Measurements from ENCODE around the gene PTGES3L.
"Not testable (repeated sequence)": the region's sequence is repeated elsewhere in the genome, so short reads cannot be mapped to it uniquely, and the experiment has no call there.

PTGES3L gene

DNA sequence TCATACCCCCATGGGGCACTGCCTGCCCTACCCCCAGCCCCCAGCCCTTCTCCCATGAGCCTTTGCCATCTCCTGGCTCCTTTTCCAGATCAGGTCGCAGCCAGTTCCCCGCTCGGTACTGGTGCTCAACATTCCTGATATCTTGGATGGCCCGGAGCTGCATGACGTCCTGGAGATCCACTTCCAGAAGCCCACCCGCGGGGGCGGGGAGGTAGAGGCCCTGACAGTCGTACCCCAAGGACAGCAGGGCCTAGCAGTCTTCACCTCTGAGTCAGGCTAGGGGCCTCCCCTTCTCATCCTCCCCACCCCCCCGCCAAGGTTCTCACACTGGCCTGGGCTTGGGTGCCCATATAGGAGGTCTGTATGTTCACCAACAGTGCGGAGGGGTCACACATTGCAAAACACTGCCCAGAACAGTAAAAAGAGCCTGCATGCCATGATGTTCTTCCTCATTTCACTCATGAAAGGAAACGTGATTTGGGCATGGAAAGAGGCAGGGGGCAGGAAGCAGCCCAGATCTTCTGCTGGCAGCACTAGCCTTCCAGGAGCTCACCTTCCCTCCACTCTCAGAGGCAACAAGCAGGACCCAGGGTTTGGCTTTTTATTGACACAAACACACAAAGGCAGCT is 34.3 kb upstream of the PTGES3L start:
- DNase-seq, result no peak

DNA sequence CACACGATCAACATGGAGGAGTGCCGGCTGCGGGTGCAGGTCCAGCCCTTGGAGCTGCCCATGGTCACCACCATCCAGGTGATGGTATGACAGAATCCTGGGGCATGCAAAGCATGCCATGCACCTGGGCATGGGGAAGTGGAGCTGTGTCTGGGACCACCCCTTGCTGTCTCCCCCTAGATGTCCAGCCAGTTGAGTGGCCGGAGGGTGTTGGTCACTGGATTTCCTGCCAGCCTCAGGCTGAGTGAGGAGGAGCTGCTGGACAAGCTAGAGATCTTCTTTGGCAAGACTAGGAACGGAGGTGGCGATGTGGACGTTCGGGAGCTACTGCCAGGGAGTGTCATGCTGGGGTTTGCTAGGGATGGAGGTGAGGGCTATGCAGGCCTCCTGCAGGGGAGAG is 33.4 kb upstream of the PTGES3L start:
- DNase-seq, result no peak

DNA sequence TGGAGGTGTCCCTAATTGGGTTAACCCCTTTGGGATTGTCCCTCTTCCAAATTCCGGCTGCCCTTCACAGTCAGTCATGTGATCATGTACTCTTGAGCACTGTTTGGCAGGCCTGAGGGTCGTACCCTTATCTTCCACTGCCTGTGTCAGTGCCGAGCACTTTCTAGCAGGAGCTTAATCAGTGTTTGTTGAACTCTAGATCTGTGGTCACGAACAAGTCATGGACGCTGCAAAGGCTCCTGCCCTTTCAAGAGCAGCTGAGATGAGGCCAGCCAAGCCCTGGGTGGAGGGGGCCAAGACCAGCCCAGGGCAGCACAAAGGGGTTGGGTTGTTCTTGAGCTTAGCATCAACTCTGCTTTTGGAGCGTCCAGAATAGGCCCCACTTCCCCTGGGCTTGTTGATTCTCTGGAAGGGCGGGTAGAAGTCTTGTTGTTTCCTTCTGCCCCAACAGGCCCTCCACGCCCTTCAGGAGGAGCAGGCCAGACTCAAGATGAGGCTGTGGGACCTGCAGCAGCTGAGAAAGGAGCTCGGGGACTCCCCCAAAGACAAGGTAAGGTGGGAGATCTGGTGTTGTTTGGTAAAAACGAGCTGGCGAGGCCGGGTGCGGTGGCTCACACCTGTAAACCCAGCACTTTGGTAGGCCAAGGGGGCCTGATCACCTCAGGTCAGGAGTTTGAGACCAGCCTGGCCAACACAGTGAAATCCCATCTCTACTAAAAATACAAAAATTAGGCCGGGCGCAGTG is 32.0 kb upstream of the PTGES3L start:
- DNase-seq, result no peak

GRCh38 chr17:43010667-43011308 is 30.9 kb upstream of the PTGES3L start:
- DNase-seq, result no peak

GRCh38 chr17:43006639-43007551 is 27.0 kb upstream of the PTGES3L start, which contains the start of gene IFI35:
Gene IFI35, plus strand, starts transcription at chr17:43006784. Its CDS starts 164 bp downstream, at chr17:43006948.
- peak; percentile 47 to 86 for DNase-seq

DNA sequence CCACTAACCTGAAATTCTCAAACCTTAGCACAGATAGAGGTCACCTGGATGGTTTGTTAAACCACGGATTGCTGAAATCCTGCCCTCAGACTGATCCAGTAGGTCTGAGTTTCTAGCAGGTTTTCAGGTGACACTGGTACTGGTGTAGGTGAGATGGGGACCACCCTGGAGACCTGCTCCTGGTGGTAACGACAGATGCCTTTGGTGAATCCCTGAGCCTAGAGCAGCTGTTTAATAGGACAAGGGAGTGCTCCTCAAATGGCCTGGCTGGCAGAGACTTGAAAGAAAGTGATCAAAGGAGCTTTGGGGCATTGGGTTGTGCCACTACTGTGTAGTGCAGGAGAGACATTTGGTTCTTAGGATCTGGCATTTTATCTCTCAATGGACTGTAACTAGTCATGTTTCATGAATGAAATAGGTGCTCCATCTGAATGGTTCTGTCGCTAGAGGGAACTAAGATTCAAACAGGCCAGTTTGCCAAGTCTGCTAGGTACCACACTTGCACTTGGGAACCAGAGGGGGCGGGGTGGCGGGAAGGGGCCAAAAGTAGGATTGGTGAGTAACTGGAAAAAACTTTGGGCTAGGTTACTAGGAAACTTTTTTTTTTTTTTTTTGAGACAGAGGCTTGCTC is 23.8 kb upstream of the PTGES3L start:
- no peak for DNase-seq

DNA sequence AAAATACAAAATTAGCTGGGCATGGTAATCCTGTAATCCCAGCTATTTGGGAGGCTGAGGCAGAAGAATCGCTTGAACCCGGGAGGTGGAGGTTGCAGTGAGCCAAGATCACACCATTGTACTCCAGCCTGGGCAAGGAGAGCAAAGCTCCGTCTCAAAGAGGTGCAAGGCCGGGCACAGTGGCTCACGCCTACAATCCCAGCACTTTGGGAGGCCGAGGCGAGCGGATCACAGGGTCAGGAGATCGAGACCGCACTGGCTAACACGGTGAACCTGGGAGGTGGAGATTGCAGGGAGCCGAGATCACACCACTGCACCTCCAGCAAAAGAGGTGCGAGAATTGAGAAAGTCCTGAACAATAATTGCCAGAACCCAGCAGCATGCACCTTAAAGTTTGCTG is 21.0 kb upstream of the PTGES3L start:
- not testable (repeated sequence) for DNase-seq

DNA sequence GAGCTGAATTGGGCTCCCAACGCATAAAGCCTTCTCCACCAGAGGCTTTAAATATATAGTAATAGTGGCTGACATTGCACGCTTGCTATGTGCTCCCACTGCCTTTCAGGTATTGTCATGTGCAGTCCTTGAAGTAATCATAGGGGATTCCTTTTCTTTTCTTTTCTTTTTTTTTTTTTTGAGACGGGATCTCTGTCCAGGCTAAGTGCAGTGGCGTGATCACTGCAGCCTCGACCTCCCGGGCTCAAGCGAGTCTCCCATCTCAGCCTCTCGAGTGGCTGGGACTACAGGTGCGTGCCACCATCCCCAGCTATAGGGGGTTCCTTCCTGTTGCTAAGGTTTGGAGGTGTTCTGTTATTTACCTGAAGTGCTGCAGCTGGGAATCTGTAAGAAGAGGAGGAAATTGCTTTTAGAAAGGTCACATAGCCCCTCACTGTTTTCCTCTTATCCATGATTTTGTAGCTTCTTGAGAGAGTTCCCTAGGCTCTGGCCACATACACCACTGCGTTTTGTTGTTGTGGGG is 19.2 kb upstream of the PTGES3L start:
- no peak for DNase-seq

DNA sequence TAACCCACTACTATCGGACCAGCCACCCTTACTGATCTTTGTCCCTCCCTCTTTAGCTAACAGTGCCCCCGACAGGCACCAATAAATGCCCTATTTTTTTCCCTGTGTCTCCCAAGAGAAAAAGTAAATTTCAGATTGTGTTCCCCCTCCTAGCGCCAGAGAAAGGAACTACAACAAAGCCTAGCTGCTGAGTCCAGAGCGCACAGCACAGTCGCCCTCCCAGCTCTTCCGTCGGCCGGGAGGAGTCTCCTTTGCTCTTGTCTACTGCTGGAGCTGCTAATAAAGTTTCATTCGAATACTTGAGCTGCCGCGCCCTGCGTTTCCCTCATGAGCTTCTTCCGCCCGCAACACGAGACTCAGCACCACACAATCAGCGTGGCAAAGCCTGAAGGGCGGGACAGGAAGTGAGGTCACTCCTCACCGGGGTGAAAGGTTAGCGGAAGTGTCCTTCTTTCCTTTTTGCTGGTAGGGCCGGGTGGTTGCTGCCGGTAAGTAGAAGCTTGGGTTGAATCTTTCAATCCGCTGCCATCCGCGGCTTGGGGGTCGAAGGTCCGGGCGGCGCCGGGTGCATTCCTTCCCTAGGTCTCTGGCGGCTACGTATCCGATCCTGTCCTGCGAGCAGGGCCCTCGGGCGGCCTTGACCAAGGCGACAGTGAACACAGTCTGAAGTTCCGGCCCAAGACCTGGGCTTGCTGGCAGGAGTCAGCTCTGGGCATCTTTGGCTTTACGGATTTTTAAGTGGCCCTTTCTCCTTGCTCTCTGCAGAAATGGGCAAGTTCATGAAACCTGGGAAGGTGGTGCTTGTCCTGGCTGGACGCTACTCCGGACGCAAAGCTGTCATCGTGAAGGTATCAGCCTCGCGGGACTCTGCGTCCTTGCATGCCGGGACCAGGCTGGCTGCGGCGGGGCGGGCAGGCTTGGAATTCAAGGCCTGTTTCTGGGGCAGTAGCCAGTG is 18.4 kb upstream of the PTGES3L start, which contains the start of gene RPL27:
TSS of gene RPL27 (plus strand) at position 436 of the 955 bp plus-strand sequence. CDS start at position 768, 332 bp downstream.
- DNase-seq, result peak; percentile 88 to 99

DNA sequence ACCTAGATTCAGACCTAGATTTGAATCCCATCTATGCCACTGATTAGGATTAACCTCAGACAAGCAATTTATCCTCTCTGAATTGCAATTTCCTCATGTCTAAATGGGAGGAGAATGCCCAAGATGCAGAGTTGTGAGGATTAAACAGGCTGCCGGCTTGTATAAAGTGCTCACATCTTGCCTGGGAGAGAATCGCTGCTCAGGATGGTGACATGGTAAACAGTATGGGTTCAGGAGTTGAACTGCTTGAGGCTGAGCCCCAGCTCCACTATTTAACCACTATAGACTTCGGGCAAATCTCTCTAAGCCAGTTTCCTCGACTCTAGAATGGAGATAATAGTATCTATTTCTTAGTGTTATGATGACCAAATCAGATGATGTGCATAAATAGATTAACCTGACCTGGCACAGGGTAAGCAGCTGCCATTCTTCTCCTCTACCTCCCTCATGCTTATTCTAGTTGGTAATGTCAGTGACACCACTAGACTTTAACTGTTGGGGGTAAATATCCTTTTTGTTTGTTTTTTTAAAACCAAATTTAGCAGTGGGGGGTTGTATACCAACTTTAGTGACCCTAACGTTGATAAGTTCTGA is 17.6 kb upstream of the PTGES3L start:
- DNase-seq, result no peak

DNA sequence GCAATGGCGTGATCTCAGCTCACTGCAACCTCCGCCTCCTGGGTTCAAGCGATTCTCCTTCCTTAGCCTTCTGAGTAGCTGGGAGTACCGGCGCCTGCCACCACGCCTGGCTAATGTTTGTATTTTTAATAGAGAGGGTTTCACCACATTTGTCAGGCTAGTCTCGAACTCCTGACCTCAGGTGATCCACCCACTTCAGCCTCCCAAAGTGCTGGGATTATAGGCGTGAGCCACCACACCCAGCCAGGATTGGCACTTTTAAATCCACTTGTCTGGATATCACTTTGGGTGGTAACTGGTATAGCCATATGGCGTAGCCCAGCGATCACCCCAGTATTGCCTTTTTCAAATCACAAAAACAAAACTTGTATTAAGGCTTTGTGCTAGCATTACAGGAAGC is 14.0 kb upstream of the PTGES3L start:
- not testable (repeated sequence) for DNase-seq

DNA sequence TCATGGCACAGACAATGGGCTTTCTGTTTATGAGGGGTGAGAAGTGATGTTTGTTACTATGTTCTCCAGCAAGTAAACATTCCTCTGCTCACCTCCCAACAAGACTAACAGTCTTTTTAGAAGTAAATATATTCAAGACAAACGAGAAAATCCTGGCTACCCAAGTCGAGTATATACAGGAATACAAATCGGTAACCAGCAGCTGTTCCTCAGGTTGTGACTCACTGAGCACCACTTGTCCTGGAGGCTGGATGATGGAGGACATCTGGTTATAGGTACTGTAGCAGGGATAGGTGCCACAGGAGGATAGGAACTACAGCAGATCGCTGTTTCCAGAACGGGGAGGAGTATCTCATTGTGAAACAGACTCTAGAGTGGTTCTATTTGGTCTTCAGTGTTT is 13.0 kb upstream of the PTGES3L start:
- DNase-seq, result no peak

DNA sequence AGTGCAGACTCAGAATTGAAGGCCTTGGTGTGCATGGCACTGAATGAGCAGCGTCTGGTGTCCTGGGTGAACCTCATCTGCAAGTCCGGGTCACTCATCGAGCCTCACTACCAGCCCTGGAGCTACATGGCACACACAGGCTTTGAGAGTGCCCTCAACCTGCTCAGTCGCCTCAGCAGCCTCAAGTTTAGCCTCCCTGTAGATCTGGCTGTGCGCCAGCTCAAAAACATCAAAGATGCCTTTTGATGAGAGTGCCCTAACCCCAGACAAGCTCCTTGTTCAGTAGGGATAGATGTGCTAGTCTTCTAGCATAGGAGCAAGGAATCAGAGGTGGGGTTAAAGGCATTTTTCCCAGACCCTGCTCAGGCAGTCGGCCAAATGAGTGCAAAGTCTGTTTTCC is 11.6 kb upstream of the PTGES3L start:
- no peak for DNase-seq

DNA sequence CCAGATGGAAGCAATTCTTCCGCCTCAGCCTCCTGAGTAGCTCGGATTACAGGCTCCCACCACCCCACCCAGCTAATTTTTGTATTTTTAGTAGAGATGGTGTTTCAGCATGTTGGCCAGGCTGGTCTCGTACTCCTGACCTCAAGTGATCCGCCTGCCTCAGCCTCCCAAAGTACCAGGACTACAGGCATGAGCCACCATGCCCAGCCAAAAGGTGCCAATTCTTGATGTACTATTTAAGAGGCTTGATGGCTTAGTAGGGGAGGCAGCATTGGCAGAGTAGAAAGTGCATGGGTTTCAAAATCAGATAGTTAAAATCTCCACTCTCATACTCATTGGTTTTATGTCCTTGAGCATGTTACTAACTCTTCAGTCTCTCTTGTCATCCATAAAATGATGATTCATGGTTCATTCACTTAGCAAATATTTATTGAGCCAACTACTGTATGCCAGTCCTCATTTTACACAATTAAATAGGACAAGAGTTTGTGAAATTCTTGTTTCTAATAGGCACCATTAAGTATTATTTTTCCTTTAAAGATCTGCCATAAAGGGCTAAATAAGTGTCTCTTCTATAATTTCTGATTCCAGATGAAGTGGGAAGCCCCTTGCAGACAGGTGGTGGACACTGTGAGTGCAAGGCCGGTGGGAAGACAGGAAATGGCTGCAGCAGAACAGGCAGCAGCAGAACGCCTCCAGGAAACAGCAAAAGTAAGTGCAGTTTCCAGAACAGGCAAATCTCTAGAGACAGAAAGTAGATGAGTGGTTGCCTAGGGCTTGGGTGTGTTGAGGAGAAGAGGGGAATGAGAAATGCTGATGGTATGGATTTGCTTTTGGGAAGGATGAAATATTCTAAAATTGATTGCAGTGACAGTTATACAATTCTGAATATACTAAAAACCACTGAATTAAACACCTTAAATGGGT is 10.1 kb upstream of the PTGES3L start:
- no peak for DNase-seq

- no peak for DNase-seq
Observed at GRCh38 chr17:42989141-42989540, 9.3 kb upstream of the PTGES3L start.

- peak in 1 of 2 donors; percentile 68 for DNase-seq
Observed at GRCh38 chr17:42985225-42985624, 5.3 kb upstream of the PTGES3L start.

DNA sequence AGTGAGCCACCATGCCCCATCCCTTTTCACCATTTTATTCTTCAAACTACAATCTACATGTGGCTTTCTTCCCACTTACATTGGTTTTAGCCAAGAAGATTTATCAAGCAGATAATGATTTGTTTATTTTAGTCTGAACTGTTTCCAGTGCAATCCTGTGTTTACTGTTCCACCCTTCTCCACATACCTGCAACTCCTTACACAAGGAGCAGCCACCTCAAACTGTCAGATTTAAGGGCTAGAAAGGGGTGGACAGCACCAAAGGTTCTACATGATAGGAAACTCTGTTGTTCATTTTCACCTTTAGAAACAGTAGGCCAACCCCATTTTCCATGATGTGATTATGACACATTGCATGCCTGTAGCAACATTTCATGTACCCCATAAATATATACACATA is 2.4 kb upstream of the PTGES3L start:
- no peak for DNase-seq

GRCh38 chr17:42980766-42981397 is 1.0 kb upstream of the PTGES3L start:
- peak in 1 of 2 donors; percentile 31 for DNase-seq

DNA sequence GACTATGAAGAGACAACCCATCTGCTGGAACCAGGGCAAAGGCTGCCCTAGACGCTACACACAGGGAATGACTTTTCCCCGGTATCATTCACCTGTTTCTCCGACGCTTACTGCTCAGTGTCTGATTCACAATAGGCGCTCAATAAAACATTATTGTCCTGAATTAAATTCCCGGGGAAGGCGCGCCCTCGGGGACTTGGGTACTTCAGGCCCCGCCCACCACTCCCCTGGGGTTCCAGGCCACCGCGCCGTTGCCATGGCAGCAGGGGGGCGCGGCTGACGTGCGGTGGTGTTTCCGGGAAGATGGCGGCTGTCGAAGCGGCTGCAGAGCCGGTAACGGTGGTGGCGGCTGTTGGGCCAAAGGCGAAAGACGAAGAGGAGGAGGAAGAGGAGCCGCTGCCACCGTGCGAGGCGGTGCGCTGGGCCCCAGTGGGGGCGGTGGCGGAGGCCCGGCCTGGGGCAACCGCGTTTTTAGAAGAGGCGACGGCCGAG is 440 bp upstream of the PTGES3L start, which contains the start of gene RUNDC1:
TSS of gene RUNDC1 (plus strand) at position 292 of the 492 bp plus-strand sequence. CDS start at position 304, 12 bp downstream.
- DNase-seq, result peak; percentile 64 to 67

Measured in bone marrow (tissue), 2 donors.